GM12865 (cell line): Measurements from ENCODE around the gene OXER1.

Experiments used
- DNase-seq: peaks from one replicate; pipeline ENCODE4 v3.0.0; 2010; ENCODE audit warnings: low read depth
- H3K4me3 ChIP-seq: 2 replicates; pipeline ENCODE4 v1.5.1; 2011; ENCODE audit warnings: mild to moderate bottlenecking, low read depth, low read length, control low read depth
- TF ChIP-seq, protein P1 (sequence below): IDR thresholded peaks from 2 replicates; pipeline ENCODE4 v1.5.1; 2011; ENCODE audit warnings: low read length, control low read depth, low read depth, inconsistent platforms; ENCODE audit not compliant: insufficient read depth; ENCODE audit errors: missing control alignments

The OXER1 gene

DNA sequence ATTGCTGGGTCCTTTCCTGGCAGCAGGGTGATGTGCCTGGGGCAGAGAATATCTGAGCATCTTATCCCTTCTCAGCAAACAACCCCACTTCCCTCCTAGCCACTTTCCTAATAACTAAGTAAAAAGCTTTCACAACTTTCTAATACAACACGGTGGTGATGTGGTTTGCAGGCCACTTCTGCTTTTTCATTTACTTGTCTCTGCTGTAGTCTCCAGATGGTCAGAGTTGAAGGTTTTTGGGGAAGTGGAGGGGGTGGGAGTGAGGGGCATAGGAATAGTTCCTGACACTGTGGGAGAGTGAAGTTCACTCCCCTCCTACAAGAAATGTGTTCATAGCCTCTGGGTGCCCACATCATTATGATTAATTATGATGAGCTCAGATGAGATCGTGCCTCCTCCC lies 11.6 kb downstream of the OXER1 start:
- TF ChIP-seq, protein P1, sequence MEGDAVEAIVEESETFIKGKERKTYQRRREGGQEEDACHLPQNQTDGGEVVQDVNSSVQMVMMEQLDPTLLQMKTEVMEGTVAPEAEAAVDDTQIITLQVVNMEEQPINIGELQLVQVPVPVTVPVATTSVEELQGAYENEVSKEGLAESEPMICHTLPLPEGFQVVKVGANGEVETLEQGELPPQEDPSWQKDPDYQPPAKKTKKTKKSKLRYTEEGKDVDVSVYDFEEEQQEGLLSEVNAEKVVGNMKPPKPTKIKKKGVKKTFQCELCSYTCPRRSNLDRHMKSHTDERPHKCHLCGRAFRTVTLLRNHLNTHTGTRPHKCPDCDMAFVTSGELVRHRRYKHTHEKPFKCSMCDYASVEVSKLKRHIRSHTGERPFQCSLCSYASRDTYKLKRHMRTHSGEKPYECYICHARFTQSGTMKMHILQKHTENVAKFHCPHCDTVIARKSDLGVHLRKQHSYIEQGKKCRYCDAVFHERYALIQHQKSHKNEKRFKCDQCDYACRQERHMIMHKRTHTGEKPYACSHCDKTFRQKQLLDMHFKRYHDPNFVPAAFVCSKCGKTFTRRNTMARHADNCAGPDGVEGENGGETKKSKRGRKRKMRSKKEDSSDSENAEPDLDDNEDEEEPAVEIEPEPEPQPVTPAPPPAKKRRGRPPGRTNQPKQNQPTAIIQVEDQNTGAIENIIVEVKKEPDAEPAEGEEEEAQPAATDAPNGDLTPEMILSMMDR = no peak
- DNase-seq = peak; percentile 74

DNA sequence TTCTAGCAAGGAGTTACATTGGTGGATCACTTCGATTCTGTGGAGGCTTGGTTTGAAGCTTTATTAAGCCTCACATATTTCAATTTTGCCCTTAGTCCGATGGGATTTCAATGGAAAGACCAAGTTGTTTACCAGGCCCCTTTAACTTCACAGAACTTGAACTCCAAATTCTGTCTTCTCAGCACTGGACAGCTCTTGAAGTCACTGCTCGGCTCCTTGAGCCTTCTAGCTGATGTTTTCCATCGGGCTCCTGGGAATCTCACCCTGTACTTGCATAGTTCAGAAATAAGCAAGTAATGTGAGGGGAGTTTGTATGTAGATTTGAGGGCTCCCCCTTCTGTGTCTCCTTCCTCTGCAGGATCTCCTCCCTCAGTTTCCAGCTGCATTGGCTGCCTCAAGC lies 15.1 kb downstream of the OXER1 start:
- no peak for DNase-seq
- H3K4me3 ChIP-seq = no peak overlapping the region
- TF ChIP-seq, protein P1 = no peak

More for the DNA sequence above, 11.6 kb downstream of the OXER1 start:
- H3K4me3 ChIP-seq = no peak overlapping the region

DNA sequence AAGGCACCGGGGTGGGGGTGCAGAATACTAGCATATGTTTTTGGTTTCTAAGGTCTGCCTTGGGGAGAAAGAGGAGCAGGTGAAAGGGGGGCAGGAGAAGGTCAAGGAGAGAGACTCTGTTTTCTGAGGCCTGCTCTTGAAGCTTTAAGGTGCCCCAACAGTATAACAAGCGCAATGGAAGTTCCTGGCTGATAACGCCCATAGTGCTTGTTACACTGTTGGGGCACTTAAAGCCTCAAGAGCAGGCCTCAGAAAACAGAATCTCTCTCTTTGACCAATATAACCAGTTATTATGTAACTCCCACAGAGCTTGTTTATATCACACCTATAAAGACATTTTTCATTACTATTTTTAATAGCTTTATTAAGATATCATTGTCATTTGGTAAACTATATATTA lies 16.5 kb downstream of the OXER1 start:
- TF ChIP-seq, protein P1 = no peak
- H3K4me3 ChIP-seq = no peak overlapping the region
- DNase-seq = no peak

- no peak overlapping the region for H3K4me3 ChIP-seq
- DNase-seq = no peak
- TF ChIP-seq, protein P1 = no peak
Observed at GRCh38 chr2:42744545-42745082, 19.3 kb downstream of the OXER1 start.

- DNase-seq = no peak
- H3K4me3 ChIP-seq = no peak overlapping the region
- TF ChIP-seq, protein P1 = no peak
Observed at GRCh38 chr2:42743659-42743990, 20.3 kb downstream of the OXER1 start.

DNA sequence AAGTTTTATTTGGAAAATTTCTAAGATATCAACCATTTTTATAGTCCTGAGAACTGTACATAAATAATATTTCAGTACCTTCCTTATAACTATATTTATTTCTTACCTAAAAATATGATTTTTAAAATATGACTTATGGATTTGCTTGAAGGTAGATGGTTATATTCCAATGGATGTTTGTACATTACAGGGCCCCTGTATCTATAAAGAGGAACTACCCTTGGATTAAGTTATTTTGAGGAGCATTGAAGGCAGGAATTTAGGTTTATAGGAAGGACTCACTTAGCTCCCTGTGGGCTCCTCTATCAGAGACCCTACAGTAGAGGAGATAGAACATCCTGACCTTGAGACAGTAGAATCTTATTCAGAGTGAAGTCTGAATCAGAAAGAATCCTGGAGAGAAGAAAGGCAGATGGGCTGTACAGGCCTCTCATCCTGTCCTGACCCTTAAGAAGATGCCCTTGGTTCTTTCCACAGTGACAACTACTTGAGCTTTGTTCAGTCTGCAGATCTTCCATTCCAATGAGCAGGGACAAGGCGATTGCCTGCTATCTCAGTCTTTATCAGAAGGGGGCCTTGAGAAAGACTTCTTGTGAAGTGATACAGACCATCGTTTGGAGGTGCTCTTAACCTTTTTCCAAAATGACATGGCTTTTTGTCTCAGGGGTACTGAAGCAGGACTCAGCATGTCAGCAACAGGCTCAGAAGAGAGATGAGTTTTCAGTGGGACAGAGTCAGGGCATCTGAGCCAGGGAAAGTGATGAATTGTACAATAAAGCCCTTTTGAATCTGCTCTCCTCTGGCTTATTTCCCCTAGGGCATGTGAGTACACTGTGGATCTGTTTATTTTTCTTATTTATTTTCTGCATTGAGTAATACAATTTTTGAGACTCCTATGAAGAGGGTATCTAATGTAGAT lies 20.9 kb downstream of the OXER1 start:
- peak; percentile 22 for DNase-seq
- TF ChIP-seq, protein P1 = no peak
- H3K4me3 ChIP-seq = no peak overlapping the region
